ENCODE results near the gene PACSIN1.
A peak's percentile ranks its signal among the peaks of the same experiment; 100 is the strongest.

PACSIN1 gene, protein sequence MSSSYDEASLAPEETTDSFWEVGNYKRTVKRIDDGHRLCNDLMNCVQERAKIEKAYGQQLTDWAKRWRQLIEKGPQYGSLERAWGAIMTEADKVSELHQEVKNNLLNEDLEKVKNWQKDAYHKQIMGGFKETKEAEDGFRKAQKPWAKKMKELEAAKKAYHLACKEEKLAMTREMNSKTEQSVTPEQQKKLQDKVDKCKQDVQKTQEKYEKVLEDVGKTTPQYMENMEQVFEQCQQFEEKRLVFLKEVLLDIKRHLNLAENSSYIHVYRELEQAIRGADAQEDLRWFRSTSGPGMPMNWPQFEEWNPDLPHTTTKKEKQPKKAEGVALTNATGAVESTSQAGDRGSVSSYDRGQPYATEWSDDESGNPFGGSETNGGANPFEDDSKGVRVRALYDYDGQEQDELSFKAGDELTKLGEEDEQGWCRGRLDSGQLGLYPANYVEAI

DNA sequence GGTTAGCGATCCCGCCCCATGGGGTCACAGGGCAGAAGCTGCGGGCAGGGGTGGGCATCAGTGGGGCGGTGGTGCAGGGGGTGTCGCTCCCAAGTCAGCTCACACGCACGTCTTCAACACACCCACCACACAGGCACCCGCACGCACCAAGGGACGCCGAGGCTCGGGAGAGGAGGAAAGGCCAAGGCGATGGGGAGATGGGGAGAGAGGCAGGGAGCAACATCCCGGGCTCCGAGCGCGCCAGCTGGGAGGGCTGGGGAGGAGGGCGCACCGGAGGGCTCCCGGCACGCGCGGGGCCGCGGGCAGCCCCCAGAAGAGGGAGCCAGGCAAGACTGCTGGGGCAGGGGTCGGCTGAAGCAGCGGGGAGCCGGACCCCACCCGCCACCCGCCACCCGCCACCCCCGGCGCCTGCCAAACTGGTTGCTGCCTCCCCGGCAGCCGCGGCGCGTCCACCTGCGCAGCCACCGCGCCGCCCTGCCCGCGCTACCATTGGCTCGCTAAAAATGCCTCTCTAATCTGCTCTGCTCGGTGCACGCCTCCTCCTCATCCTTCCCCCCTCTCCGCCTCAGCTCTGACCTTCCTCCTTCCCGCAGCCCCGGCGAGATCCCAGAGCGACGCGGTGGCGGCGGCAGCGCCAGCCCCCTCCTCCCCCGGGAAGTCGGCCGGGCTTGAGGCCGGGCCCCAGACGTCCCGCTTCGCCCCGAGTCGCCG is at the start of gene PACSIN1:
Gene PACSIN1 (plus strand): TSS at position 546 of the 711 bp plus-strand sequence. CDS start 60,230 bp downstream, outside the sequence.
- no peak for DNase-seq (ENCODE audit: low read depth)

GRCh38 chr6:34416877-34417371 is 49.0 kb upstream of the PACSIN1 start:
- no peak for DNase-seq (ENCODE audit: low read depth)

DNA sequence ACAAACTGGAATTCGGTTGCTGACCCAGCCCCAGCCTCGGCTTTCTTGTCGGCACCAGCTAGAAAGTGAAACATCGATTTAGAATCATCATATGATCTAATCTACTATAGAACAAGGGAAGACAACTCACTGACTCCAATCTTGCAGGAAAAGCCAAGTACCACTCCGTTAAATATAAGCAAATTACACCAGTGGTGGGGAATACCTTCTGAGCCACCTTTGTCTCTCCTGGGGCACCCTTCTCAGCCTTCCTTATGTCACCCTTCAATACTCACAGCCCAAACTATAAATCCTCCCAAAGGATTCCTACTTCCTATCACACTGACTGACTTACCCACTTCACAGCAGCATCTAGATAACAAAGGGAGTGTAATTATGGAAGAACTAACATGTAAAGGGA is 47.5 kb upstream of the PACSIN1 start:
- no peak for DNase-seq (ENCODE audit: low read depth)

DNA sequence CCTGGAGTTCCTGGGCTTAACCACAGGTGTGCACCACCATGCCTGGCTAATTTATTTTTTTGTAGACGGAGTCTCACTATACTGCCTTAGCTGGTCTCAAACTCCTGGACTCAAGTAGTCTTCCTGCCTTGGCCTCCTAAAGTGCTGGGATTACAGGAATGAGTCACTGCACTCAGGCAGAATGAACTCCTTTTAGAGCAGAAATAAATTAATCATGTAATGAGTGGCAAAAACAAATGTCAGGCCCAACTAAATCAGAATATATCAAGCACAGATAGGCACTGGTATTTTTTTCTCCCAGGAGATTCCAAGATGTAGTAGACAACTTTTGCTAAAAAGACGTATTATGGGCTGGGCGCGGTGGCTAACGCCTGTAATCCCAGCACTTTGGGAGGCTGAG is 42.6 kb upstream of the PACSIN1 start:
- peak; percentile 58 for DNase-seq (ENCODE audit: low read depth)

DNA sequence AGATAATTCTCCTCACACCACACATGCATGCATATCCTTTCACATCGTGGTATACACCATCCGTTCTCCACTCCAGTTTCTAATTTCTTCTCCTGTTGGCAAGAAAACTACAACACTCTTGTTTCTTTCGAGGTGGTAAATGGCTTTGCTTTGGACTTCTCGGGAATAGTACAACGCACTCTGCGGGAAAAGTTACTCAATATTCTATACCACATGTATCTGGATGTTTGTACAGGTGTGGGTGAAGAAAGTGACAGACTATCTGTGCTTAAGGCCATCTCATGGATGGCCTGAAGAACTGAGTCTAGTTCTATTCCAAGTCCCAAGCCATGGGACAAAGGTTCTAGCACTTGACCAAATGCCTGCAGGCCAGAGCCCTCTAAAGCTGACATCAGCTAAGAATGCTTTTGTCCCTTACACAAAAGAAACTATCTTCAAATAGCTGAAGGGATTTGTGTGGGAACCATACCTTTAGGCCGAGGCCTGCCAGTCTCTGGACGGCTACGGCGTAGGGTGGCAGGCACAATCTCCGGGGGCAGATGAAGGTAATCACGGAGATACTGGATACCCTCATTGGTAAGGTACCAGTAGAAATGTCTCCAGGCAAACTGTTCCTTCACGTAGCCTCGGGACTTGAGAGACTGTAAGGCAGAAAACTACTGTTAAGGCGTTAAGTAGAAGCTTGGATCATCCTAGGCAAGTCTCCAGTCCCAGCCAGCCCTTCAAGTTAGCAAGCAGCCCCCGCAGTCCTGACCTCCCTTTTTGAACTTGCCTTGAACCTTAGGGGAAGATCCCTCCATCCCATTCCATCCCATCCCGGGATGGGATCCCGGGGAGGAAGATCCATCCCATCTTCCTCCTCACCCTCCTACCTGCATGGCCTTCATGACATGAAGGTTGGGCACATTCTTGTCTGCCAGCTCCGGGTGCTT is 41.4 kb upstream of the PACSIN1 start:
- no peak for DNase-seq (ENCODE audit: low read depth)

GRCh38 chr6:34425132-34425497 is 40.8 kb upstream of the PACSIN1 start:
- no peak for DNase-seq (ENCODE audit: low read depth)

DNA sequence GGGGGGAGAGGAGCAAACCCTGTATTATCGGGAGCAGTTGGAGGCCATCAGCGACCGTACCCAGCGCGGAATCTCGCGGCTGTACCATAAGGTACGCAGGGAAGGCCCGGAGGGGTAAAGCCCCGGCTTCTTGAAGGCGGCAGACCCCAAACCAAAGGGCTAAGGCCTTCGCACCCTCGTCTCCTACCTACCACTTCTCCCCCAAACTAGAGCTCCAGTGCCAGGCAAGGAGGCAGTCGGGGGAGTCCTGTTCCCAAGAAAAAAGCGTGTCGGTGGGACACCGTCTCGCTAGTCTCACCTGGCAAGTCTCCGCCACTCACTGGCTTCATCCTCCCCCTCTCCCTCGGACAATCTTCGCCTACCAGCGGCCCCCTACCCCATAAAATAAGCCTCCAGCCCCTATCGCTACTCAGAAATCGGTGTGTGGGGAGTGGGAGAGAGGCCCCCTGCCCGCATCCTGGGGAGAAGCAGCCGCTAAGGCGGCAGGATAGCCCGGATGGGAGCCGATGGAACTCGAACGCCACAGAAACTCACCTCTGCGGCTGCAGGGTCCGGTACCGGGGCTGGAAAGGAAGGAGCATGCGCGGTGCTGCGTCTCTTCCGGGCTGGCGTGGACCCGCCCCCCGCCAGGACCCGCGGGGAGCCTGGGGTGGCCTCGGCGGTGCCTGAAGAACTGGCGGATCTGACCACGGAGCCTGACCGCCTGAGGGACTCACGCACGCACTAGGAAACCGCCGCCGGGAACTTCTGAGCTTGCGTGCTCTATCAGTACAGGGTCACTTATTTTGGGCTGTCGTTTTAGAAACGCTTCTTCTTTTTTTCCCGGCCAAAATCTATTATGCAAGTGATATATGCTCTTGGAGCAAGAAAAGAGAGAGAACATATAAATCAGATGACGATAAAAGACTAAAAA is 40.1 kb upstream of the PACSIN1 start, which contains the start of gene RPS10:
Gene RPS10 (minus strand): TSS at position 572 of the 913 bp plus-strand sequence. CDS start 848 bp downstream, outside the sequence.
- DNase-seq (ENCODE audit: low read depth), result peak; percentile 92

GRCh38 chr6:34435916-34436315 is 30.0 kb upstream of the PACSIN1 start:
- DNase-seq (ENCODE audit: low read depth), result no peak

GRCh38 chr6:34436803-34437643 is 28.9 kb upstream of the PACSIN1 start:
- DNase-seq (ENCODE audit: low read depth), result no peak

GRCh38 chr6:34437644-34437970 is 28.3 kb upstream of the PACSIN1 start:
- no peak for DNase-seq (ENCODE audit: low read depth)

- DNase-seq (ENCODE audit: low read depth), result no peak
Observed at GRCh38 chr6:34438705-34439104, 27.2 kb upstream of the PACSIN1 start.

DNA sequence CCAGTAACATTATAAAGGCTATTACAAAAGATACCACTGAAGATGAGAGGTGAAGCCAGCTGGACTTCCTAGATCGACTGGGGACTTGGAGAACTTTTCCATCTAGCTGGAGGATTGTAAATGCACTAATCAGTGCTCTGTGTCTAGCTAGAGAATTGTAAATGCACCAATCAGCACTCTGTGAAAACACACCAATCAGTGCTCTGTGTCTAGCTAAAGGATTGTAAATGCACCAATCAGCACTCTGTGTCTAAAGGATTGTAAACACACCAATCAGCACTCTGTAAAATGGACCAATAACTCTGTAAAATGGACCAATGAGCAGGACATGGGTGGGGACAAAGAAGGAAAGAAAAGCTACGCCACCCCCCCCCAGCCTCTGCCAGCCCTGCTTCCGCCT is 26.4 kb upstream of the PACSIN1 start:
- DNase-seq (ENCODE audit: low read depth), result no peak

GRCh38 chr6:34441526-34441925 is 24.4 kb upstream of the PACSIN1 start:
- no peak for DNase-seq (ENCODE audit: low read depth)

DNA sequence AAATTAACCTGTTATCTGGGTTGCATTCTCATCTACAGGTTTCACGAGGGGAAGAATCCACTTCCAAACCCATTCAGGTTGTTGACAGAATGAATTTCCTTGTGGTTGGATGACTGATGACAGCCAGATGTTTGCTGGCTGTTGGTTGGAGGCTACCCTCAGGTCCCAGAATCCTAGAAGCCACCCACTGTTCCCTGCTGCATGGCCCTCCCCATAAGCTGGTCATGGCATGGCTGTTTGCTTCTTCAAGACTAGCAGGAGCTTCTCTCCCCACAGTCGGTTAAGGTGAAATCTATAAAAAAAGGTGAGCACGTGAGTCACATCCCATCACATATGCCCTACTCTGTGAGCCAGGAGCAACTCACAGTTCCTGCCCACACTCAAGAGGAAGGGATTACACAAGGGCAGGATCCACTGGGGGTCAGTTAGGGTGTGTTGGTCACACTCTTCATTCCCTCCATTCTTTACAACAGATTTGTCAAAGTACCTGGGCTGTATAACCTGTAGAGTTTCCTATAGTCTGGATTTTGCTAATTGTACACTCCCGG is 20.5 kb upstream of the PACSIN1 start:
- DNase-seq (ENCODE audit: low read depth), result no peak

DNA sequence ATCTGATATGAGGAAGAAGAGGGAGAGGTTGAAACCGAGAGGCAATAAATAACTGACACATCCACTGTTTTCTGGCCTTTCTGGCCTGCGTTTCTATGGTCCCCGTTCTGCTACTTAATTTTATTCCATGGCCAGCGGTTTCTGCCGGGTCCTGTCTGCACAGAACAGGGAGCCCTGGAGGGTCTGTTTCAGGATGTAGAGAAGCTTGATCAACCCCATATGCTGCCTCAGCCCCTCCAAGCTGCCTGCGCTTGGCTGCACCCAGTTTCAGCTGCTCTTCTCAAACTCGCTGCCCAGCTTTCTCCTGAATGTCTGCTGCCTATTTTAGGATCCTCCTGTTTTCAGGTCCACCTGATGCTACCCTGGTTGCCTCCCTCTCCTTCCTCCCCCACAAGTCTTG is 18.5 kb upstream of the PACSIN1 start:
- DNase-seq (ENCODE audit: low read depth), result no peak

GRCh38 chr6:34447910-34448309 is 18.0 kb upstream of the PACSIN1 start:
- DNase-seq (ENCODE audit: low read depth), result no peak

DNA sequence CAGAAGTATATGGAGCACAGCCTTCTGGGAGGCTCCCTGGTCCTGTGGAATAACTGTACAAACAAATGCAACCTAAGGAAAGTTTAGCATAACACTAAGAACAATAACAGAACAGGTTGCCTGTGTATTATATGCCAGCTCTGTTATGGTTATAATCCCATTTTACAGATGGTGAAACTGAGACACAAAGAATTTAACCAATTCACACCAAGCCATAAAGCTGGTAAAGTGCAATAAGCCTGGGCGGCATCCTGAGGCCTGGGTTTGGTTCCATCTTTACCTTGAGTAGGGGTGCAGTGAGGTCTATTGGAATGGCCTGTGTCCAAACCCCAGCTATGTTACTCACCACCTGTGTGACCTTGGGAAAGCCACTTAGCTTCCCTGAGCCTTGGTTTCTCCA is 14.7 kb upstream of the PACSIN1 start:
- DNase-seq (ENCODE audit: low read depth), result no peak

DNA sequence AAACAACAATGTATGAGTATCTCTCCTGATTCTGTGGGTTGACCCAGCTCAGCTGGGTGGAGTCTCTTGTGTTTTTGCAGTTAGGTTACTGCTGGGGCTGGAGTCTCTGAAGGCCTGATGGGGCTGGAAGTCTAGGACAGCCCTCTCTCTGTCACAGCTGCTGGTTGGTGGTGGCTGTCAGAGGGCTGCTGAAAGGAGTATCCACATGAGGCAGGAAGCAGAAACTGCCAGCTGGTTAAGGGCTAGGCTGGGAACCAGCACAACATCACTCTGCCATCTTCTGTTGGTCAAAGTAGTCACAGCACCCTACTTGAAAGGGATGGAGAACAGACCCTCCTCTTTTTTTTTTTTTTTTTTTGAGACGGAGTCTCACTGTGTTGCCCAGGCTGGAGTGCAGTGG is 10.0 kb upstream of the PACSIN1 start:
- no peak for DNase-seq (ENCODE audit: low read depth)

DNA sequence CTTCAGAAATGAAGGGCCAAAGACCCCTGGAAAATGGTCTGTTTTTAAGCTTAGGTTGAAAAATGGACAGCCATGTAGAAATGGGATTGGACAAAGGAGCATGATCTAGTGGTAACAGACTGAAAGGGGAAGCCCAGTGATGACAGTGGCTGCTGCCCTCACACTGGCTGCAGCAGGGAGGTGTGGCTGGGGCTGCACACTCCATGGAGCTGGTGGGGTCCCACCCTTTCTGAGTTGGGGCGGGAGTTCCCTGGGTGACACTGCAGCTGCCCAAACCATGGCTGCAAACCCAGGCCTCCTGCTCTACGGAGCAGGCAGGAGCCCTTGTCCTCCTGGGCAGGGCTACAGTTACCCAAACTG is 8.5 kb upstream of the PACSIN1 start:
- DNase-seq (ENCODE audit: low read depth), result no peak
